AG08396 (cell line): ENCODE results near the gene COL7A1.

Source experiments
- DNase-seq: peaks from one replicate; pipeline ENCODE4 v3.0.0; 2012; ENCODE audit warnings: low spot score, mixed read lengths

Gene COL7A1

DNA sequence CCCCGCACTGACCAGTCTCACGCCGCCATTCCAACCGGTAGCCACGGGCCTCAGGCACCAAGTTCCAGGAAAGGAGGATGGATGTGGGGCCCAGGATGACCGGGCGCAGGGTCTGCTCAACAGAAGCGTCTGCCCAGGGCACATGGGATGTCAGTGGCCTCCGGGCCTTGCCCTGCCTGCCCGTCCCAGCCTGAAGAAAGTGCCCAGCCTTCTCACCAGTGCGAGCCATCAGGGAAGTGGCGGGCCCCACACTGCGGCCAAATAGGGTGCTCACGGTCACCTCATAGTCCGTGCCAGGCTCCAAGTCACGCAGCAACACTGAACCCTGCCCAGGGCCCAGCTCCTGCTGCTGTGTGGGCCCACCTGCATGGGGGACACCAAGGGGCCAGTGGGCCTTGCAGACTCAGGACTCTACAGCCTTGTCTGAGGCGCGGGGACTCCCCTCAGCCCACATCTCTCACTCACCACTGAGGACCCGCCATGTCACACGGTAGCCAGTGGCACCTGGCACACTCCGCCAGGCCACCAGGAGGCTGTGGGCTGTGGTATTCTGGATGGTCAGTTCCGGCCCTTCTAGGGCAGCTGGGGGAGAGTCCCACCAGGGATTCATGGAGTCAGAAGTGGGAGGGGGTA is 3.1 kb downstream of the COL7A1 start:
- no peak for DNase-seq

DNA sequence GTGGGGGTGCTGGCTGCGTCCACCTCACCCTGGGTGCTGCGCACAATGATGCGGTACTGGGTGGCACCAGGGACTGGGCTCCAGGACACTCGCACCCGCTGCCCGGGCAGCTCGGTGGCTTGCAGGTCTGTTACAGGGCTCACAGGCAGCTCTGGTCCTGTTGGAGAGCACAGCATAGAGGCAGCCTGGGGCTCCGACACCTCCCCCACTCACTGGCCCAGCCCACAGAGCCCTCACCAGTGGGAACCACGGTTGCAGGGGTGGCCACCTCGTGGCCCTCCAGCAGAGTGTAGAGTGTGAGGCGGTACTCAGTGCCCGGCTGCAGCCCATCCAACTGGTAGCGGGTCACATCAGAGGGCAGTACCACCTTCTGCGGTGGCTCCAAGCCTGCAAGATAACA is 3.7 kb downstream of the COL7A1 start:
- no peak for DNase-seq

DNA sequence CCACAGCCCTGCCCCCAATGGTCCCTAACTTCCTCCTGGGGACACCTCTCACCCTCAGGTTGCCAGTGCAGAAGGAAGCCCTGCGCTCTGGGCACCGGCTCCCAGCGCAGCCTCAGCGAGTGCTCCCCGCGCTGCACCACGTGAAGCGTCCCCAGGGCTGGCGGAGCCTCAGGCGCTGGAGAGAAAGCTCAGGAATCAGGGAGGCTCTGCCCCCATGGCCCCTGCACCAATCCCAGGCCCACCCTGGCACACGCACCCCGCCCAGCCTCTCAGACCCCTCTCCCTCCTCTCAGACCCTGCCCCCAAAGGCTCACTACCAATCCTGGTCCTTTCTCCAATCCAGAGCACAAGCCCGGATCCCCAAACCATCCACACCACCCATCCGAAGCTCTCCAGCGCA is 6.9 kb downstream of the COL7A1 start:
- no peak for DNase-seq

DNA sequence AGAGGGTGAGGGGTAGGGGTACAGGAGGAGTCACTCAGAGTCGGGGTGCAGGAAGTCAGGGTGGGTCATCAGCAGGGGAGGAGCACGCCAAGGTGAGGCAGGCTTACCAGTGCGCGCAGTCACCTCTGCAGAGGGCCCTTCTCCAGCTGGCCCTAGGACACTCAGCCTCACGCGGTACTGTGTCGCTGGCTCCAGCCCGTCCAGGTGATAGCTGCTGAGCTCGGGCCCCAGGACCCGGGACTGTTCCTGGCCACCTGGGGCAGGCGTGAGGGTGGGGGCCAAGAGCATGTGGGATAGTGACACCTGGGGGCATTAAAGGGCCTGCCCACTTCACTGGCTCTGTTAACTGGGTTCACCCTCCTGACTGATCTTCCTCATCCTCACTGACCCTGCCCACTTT is 7.4 kb downstream of the COL7A1 start:
- DNase-seq, result no peak

DNA sequence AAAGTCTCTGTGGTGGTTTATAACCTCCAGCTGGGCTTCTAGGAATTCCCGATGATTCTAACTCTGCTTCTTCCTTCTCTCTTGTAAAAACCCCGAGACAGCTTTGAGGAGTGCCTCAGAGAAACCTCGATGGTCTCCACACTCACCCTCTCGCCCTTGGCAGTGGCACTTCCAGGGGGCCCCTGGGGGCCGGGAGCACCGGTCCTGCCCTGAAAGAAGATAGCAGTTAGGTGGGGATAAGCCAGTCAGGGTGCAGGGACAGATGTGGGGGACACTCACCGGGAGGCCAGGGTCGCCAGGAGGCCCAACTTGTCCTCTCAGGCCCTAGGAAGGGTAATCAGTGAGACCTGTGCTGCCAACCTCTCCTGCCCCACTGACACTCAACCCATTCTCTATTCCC is 9.7 kb downstream of the COL7A1 start:
- no peak for DNase-seq

DNA sequence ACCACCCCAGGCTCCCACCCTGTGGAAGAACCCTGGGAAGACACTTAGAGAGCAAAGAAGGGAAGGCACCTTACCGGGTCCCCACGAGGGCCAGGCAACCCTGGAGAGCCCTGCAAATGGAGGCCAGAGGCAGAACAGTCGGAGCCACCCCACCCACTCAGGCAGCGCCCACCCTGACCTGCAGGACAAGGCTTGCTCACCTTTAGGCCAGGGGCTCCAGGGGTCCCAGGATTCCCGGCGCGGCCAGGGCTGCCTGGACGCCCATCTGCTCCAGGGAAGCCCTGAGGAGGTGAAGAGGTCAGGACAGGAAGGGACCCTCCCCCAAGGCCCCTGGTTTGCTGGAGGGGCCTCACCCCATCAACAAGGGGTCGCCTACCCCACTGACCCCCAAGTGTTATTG is 10.3 kb downstream of the COL7A1 start:
- no peak for DNase-seq

DNA sequence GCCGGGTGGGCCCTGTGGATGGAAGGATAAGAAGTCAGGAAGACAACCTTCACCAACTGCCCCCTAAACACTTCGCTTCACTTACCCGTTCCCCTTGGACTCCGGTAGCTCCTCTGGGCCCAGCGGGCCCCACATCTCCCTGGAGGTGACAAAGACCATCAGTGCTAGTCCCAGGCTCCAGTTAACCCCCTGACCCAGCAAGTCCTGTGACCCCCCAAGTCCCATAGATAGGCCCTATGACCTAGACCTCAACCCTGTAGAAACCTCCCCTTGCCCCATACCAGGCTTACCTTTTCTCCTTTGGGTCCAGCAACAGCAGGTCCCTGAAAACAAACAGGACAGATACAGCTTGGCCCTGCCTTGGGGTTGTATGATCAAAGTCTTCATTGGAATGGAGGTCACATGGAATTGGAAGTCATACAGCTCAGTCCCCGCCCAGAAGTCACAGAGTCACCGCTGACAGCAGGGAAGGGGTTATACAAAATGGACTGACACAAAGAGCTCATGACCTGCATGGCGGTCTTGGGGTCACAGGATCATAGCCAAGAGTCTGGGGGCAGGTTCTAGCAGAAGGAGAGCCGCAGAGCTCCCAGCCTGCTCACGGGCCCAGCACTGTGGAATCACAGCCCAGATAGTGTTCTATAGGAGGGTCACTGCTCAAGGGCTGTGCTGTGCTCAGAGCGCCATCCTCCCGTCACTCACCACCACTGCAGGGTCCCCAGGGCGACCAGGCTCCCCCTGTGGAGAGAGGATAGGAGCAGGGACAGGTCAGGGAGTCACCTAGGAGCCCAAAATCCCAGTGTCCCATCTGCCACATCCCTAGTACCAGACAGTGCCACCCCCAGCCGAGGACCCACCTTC is 13.3 kb downstream of the COL7A1 start:
- no peak for DNase-seq

DNA sequence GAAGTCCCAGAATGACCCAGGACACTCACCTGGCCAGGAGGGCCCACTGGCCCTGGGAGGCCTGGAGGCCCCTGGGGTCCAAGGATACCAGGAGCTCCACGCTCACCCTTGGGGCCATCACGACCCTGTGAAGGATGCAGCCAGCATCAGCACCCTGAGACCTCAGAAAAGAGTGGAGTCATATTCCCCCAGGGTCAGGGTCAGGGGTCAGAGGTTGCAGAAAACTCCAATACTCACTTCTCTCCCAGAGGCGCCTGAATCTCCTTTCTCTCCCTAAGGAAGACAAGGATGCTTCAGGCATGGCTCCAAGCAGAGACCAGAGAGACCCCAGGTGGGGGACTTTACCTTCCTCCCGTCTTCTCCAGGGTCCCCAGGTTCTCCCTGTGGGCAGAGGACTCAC is 18.5 kb downstream of the COL7A1 start:
- DNase-seq, result no peak

DNA sequence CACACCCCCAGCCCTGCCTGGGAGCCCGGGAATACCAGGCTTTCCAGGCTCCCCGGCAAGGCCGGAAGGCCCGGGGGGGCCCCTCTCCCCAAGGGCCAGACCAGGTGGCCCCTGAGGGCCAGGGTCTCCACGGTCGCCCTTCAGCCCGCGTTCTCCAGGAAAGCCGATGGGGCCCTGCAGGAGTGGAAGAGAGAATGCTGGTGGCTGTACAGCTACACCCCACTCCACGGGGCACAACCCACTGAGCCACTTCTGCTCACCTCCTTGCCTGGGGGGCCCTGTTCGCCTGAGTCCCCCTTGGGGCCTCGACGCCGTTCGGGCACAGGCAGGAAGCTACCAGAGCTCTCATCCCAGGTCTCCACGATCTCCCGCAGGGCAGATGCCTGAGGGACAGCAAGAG is 19.8 kb downstream of the COL7A1 start:
- no peak for DNase-seq

DNA sequence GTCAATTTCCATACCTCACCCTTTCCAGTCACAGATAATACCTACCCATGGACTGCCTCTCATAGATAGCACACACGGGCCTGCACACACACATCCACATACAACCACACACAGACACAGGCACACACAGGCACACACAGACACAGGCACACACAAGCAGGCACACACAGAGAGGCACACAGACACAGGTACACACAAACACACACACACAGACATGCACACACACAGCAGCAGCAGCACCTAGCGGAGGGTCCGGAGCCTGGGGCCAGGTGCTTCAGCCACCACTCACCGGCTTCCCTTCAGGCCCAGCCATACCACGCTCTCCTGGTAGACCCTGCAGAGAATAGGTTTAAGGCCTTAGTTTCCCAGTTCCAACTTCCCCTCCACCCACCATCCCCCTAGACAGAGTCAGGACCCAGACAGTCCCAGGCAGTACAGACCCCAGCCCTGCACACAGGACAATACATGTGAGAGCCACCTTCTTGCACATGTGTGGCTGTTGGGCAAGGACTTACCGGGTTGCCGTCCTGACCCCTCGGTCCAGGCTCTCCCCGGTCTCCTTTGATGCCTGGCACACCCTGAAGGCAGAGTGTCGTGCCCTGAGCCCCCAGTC is 21.1 kb downstream of the COL7A1 start:
- DNase-seq, result no peak

DNA sequence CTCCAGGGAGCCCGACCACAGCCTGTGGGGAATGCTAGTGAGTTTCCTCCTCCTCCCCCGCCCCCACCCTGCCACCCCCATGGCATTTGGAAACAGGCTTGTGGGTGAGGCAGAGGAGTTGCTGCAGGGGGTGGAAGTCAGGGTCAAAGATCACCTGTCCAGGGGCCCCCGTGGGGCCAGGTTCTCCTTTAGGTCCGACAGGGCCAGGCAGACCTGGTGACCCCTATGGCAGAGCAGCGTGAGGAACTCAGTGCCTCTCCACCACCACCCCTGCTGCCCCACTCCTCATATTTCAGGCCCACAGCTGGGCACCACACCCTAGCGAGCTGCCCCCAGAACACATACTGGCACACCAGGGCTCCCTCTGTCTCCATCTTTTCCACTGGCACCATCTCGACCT is 22.6 kb downstream of the COL7A1 start:
- DNase-seq, result no peak

DNA sequence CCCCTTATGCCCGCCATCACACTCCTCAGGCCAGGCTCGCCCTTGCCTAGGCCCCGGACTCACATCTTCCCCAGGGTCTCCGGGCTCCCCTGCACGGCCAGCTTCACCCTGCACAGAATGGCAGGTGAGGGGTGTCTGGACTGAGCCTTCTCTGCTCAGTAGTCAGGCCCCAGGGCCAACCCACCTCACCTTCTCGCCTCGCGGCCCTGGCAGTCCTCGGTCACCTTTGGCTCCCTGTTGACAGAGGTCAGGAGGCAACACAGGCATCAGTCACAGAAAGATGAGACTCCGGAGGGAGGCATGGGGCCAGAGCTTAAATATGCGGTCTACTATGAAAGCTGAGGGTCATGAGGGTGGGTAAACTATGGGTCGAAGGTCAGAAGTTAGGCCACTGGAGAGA is 23.2 kb downstream of the COL7A1 start:
- DNase-seq, result no peak

DNA sequence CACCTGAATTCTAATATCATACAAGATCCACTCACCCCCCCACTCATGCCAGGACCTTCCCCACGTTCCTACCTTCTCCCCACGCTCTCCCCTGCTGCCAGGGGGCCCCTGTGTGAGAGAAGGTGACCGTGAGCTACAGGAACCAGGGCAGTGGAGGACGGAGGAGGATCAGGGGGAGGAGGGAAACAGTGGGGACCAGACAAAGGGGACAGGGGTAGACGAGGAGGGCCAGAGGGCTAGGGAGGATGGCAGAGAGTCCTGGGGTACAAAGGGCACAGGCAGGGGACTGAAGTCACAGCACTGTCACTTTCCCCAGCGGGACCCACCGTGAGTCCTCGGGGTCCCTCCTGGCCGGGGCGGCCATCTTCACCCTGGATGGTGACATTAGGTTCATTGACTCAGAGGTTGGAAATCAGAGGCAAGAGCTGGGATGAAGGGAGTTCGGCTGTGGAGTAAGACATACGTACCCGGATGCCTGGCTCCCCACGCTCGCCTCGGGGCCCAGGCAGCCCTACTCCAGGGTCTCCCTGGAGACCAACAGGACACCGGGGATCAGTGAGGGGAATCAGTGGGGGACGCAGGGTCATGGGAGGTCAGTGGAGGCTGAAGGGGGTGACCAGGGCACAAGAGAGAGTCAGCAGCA is 25.2 kb downstream of the COL7A1 start:
- DNase-seq, result no peak

DNA sequence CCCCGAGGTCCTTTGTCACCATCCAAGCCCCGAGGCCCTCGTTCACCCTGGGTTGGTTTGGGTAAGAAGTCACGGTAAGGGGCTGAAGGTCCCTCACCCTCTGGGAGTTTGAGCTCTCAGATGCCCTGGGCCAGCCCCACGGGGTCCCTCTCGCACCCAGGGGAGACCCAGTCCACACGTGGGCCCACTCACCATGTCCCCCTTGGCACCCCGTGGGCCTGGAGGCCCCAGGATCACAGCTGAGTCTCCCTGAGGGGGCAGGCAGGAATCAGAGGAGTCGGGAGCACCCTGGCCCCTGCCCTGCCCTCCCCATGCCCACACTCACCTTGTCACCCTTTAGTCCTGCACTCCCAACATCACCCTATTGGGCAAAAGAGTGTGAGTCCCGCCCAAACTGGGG is 25.7 kb downstream of the COL7A1 start:
- no peak for DNase-seq

DNA sequence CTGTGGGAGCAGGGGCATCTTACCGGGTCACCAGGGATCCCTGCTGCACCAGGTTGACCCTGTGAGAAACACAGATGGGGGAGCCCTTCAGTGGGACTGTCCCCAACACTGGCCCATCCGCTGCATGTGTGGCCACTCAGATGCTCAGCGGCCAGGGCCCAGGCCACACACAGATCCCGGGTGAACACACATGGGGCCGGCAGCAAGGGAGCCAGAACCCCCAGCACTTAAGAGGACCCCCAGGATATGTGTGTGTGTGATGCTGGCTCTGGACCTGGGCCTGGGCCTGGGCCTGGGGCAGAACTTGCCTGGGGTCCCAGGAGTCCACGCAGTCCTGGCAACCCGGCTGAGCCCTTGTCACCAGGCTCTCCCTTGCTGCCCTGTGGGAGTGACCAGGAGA is 26.7 kb downstream of the COL7A1 start:
- no peak for DNase-seq

DNA sequence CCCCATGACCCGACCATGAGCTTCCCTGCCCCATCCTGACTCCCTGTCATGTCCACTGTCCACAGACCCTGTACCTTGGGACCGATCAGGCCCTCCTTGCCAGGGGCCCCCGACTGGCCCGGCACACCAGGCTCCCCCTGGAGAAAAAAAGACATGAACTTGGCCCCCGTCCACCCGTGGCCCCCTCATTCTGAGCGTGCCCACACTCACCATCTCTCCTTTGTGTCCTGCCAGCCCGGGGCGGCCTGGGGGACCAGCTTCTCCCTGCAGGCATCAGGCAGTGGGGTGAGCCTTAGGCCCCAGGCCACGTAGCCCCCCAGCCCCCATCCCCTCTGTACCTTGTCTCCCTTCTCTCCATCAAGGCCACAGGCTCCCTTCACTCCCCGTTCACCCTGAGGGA is 27.6 kb downstream of the COL7A1 start:
- no peak for DNase-seq

DNA sequence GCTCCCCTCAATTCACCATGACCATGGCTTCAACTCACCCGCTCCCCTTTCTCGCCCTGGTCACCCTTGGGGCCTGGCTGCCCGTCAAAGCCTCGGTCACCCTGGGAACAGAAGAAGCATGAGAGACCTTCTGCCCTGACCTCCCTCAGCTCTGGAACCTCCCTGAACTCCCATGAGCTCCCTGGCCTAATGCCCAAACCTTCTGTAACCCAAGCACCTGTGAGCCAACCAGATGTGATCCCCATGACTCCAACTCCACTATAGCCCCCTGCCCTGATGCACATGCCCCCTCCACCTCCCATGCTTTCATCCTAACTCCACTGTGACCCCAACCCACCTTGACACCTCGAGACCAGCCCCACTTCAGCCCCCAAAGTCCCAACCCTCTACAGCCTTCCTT is 28.0 kb downstream of the COL7A1 start:
- no peak for DNase-seq

DNA sequence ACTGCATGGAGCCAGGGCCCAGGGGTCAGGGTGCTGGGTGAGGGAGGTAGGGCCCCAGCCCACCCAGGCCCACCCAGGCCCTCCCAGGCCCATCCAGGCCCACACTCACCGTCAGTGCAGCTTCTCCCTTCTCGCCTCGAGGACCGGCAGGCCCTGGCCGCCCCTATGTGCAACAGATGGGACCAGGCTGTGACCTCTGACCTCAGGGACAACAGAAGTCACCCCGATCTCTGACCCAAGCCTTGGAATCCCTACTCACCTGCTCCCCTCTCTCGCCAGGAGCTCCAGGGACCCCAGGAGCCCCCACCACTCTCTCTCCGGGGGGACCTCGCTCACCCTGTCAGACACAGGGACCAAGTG is 28.7 kb downstream of the COL7A1 start:
- DNase-seq, result no peak

DNA sequence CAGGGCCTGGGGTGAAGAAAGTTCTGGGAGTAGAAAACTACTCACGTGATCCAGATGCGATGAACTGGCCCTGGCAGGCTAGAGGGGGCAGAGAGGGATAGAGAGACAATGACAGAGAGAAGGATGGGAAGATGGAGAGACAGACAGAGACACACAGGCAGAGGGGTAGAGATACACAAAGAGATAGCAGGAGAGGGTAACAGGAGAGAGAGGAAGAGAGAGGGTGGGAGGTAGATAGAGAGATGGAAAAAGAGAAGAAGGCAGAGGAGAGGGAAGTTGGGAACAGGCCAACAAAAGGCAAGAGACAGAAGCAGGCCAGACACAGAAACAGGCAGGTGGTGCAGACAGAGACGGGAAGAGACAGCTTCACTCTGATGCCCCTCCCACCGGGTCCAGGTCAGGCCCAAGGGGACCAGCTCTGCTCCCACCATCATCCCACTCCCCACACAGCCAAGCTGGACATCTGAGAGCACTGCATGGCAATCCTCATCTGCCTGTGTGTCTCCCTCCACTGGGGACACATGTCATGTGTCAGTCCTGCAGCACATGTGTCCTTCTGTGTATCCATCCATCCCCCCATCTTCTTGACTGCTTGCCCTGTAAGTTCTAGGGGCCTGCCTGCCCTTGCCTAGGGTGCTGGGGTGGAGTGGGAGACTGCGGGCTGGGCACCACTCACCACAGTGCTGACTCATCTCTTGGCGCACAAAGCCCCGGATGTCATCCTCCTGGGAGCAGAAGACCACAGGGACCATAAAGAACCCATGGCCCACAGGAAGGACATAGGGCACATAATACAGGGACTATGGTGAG is 29.3 kb downstream of the COL7A1 start:
- peak; percentile 81 for DNase-seq

DNA sequence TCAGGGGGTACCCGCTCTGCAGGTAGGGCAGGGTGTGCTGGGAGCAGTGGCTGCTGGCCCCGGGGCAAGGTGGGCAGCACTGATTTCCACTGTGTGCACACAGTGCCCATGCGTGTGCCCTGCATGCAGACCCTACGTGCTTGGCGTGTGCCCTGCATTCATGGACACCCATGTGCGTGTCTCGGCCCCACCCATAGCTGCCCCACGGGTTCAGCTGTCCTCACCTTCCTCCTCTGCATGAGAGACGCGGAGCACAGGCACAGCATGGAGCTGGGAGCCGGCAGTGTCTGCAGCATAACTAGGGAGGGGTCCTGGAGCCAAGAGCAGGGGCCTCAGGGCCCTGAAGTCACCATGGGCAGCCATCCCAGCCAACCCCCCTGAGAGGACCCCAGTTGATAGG is 29.9 kb downstream of the COL7A1 start:
- DNase-seq, result no peak

DNA sequence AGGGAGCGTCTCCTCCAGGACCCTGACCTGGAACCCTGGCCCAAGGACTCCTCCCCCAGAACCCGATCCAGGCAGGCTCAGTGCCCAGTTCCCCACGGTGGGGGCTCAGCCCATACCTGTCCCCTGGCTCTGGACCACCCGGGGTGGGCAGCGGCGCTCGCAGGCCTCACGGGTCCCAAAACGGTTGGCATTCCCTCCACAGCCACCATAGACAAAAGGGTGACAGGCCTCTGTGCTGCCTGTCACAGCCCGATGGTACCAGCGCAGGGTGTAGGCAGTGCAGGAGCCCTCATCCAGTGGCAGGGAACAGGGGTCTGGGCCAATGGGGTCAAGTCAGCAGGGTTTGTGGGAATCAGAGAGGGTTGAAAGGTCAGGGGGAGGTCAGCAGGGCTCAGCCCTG is 30.5 kb downstream of the COL7A1 start:
- DNase-seq, result no peak

DNA sequence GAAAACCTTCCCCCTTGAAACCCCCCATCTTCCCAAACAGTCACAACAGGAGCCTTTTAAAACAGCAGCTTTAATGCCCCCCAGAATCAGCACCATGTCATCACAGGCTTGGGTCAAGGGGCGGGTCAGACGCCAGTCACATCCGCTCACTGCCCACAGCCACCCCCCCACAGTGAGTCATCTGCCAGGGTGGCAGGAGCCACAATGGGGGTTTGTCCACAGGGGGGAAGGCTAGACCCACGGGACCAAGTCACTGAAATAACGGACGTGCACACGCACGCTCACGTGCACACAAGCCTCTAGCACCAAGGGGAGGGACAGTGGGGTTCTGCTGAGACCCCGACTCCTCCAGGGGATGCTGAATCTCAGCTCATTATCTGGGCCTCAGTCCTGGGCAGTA is 31.1 kb downstream of the COL7A1 start:
- peak; percentile 81 for DNase-seq
